Endothelial cell of umbilical vein (primary cell): ENCODE data around the gene CBX6. TPM values are rescaled to one million over a fixed set of nuclear protein-coding genes. Genes with fewer than 3 reads are reported as not detected.

Experiments used
- BruUV-seq: library from RNA; stranded (reverse); fragments of 400-500 nt; replicated peaks from 2 replicates; lab custom pipeline; 2021; lab: Mats Ljungman, UMichigan
- CTCF ChIA-PET: fragments of 300-600, 350-600 bp; sonication (Branson Sonifier 250); formaldehyde crosslinking; loops from one replicate; lab custom pipeline; 2021; ENCODE audit warnings: antibody characterized with exemption, inconsistent platforms; lab: Charles Lee
- POLR2A ChIA-PET: fragments of 300-600, 350-600 bp; sonication (Branson Sonifier 250); formaldehyde crosslinking; loops from one replicate; lab custom pipeline; 2021; ENCODE audit warnings: antibody characterized with exemption, inconsistent platforms; lab: Charles Lee
- DNase-seq: peaks from one replicate; pipeline ENCODE4 v3.0.0-alpha.2; 2011; ENCODE audit warnings: low read depth, low spot score
- FAIRE-seq: peaks from 2 replicates; lab custom pipeline; 2011; peaks lifted over from hg19 to GRCh38; lab: Jason Lieb, UNC
- H2AFZ ChIP-seq: 2 replicates; pipeline ENCODE4 v1.6.0; 2012; ENCODE audit warnings: low read depth, low read length, control low read depth, inconsistent platforms
- H3K27ac ChIP-seq: 2 replicates; pipeline ENCODE4 v1.5.1; 2011; ENCODE audit warnings: low read depth, mild to moderate bottlenecking, control low read depth, low read length, moderate library complexity; ENCODE audit not compliant: insufficient read depth
- H3K27me3 ChIP-seq, 2 experiments: 2 replicates each; pipeline versions ENCODE4 v1.6.0 to v1.6.1; 2011; ENCODE audit warnings: low read length in 2 of 2, mixed read lengths in 1 of 2; ENCODE audit not compliant: control insufficient read depth in 2 of 2, insufficient read depth in 2 of 2
- H3K36me3 ChIP-seq, 2 experiments: 2 replicates in 1 of 2; 3 replicates in 1 of 2; pipeline ENCODE4 v1.5.1; 2011; ENCODE audit warnings: low read length in 2 of 2, mild to moderate bottlenecking in 1 of 2, moderate library complexity in 1 of 2; ENCODE audit not compliant: control insufficient read depth in 2 of 2, insufficient read depth in 2 of 2; ENCODE audit errors: extremely low read depth in 1 of 2
- H3K4me1 ChIP-seq: 3 replicates; pipeline ENCODE4 v1.5.1; 2011; ENCODE audit warnings: mild to moderate bottlenecking, low read length; ENCODE audit not compliant: control insufficient read depth, insufficient read depth; ENCODE audit errors: extremely low read depth
- H3K4me2 ChIP-seq: 2 replicates; pipeline ENCODE4 v1.6.1; 2011; ENCODE audit warnings: low read length, control low read depth, mixed read lengths; ENCODE audit not compliant: insufficient read depth
- H3K4me3 ChIP-seq, 3 experiments: fragments of 200-600 bp in 1 of 3; sonication (generic), shearing (Covaris generic) in 1 of 3; replicated peaks in 1 of 3; 2 replicates each; pipeline ENCODE4 v1.5.1; 2011 to 2016; ENCODE audit warnings: control low read depth in 3 of 3, low read length in 3 of 3, mild to moderate bottlenecking in 2 of 3, inconsistent platforms in 1 of 3, low read depth in 1 of 3, moderate library complexity in 1 of 3; ENCODE audit not compliant: insufficient read depth in 1 of 3
- H3K79me2 ChIP-seq: 2 replicates; pipeline ENCODE4 v1.6.0; 2012; ENCODE audit warnings: low read length, inconsistent platforms; ENCODE audit not compliant: control insufficient read depth, insufficient read depth
- H3K9ac ChIP-seq: replicated peaks from 2 replicates; pipeline ENCODE3; 2011; ENCODE audit warnings: low read length, control low read depth; ENCODE audit not compliant: insufficient read depth; ENCODE audit errors: extremely low read depth
- H3K9me1 ChIP-seq: replicated peaks from 3 replicates; pipeline ENCODE4 v1.6.0; 2011; ENCODE audit warnings: mild to moderate bottlenecking, low read length; ENCODE audit not compliant: control insufficient read depth, insufficient read depth; ENCODE audit errors: extremely low read depth
- H3K9me3 ChIP-seq: replicated peaks from 2 replicates; pipeline ENCODE4 v1.5.1; 2012; ENCODE audit warnings: low read length, inconsistent platforms; ENCODE audit not compliant: control insufficient read depth, insufficient read depth
- H4K20me1 ChIP-seq: replicated peaks from 2 replicates; pipeline ENCODE3; 2011; ENCODE audit warnings: mild to moderate bottlenecking, low read length; ENCODE audit not compliant: control insufficient read depth, insufficient read depth; ENCODE audit errors: extremely low read depth
- GATA2 ChIP-seq: IDR thresholded peaks from 2 replicates; pipeline ENCODE4 v1.7.0; 2011; ENCODE audit warnings: low read depth, mild to moderate bottlenecking, moderate library complexity, mixed read lengths, low read length; ENCODE audit not compliant: insufficient read length, insufficient read depth
- JUN ChIP-seq: IDR thresholded peaks from 2 replicates; pipeline ENCODE4 v1.6.1; 2011; ENCODE audit warnings: borderline replicate concordance, low read depth; ENCODE audit not compliant: insufficient read length, insufficient read depth
- POLR2A ChIP-seq: IDR thresholded peaks from 2 replicates; pipeline ENCODE4 v1.6.1; 2012; ENCODE audit warnings: low read depth, mild to moderate bottlenecking, control low read depth, low read length
- dilution Hi-C: fragments of 300-500 bp; cut with MboI; formaldehyde crosslinking; loops from one replicate; pipeline ENCODE4 v1.15.0; 2019; ENCODE audit warnings: low sequenced_read_pairs; ENCODE audit not compliant: extremely low pct_ligation_motif_present
- intact Hi-C: fragments of 100-400 bp; cut with micrococcal nuclease; formaldehyde crosslinking; loops from one replicate; pipeline ENCODE4 v1.10.0; 2022
- polyA plus RNA-seq, 4 experiments: library from polyadenylated mRNA; depleted of rRNA in 3 of 4; stranded (reverse) in 3 of 4; unstranded in 1 of 4; fragments of >200 nt; gene quantifications; 2 replicates each; pipeline versions ENCODE4 v1.2.1 to v1.2.3, GENCODE V29; 2011 to 2012; ENCODE audit warnings: missing spikeins in 1 of 4
- total RNA-seq: library from RNA; stranded (reverse); gene quantifications from 2 replicates; pipeline ENCODE4 v1.2.3, GENCODE V29; 2021
- TF ChIP-seq, protein P1 (sequence below), 2 donors: IDR thresholded peaks; 1 replicate in 1 of 2; 2 replicates in 1 of 2; pipeline ENCODE4 v1.5.1; 2011; ENCODE audit warnings: low read length in 2 of 2, mild to moderate bottlenecking in 2 of 2, moderate library complexity in 2 of 2, control low read depth in 1 of 2, inconsistent platforms in 1 of 2, low read depth in 1 of 2; ENCODE audit not compliant: insufficient read depth in 1 of 2; ENCODE audit errors: extremely low read depth in 1 of 2

CBX6 gene
- total and polyA plus RNA-seq, 2 donors (not counting 3 experiments of a cell fraction or from before 2014, with no cell fraction given) = 14.9 to 62.6 TPM

DNA sequence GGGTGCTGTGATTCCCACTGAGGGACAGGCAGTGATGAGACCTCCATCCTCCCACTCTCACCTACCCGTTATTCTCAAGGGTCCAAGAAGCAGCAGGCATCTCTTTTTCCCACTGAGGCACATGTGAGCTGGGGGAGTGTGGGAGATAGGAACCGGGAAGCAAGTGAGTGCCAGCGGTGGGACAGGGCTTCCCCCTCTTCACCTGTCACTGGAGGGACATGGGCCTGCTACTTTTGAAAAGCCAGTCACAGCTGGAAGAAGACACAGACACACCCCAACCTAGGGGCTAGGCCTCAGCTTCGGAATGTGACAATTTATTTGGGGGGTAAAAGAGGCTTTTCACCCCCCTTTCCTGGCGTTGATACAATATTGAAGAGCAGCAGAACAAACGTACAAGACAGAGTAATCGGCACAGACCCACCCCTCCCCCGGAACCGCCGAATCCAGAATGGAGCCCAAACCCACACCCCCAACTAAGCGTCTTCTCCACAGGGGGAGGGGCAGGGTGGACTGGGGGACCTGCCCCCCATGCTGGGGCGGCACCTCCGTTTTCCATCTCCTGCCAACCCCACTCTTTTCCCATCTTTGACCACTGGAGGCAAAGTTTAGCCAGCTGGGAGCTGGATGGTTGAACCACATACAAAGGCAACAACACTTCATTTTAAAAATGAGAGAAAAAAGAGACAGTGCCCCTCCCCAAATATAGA, 10.7 kb downstream of the CBX6 start:
- H2AFZ ChIP-seq = no peak overlapping the region
- CTCF ChIA-PET = interaction anchor here (0.8 to 6.3 kb wide), 4 partner anchors 9 to 142 kb away, joined by 3 to 63 read pairs (median 8); no protein-coding TSS in a partner anchor
- H3K4me1 ChIP-seq = peaks cover 18% of the 10 kb centered on the region
- BruUV-seq = no TSS peak
- dilution Hi-C loops (no loop called here), intact Hi-C loops (no loop called here)
- no peak overlapping the region for H3K4me3 ChIP-seq
- H3K4me2 ChIP-seq = no peak overlapping the region
- no peaks in the 10 kb centered on the region for H3K79me2 ChIP-seq
- no peak overlapping the region for H3K9ac ChIP-seq
- FAIRE-seq (no peak), DNase-seq (no peak)
- TF ChIP-seq JUN = no peak
- no peak for TF ChIP-seq POLR2A
- no peak for TF ChIP-seq GATA2
- TF ChIP-seq, protein P1, sequence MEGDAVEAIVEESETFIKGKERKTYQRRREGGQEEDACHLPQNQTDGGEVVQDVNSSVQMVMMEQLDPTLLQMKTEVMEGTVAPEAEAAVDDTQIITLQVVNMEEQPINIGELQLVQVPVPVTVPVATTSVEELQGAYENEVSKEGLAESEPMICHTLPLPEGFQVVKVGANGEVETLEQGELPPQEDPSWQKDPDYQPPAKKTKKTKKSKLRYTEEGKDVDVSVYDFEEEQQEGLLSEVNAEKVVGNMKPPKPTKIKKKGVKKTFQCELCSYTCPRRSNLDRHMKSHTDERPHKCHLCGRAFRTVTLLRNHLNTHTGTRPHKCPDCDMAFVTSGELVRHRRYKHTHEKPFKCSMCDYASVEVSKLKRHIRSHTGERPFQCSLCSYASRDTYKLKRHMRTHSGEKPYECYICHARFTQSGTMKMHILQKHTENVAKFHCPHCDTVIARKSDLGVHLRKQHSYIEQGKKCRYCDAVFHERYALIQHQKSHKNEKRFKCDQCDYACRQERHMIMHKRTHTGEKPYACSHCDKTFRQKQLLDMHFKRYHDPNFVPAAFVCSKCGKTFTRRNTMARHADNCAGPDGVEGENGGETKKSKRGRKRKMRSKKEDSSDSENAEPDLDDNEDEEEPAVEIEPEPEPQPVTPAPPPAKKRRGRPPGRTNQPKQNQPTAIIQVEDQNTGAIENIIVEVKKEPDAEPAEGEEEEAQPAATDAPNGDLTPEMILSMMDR (IDR thresholded peaks at IDR 0.05; ENCODE audit: extremely low read depth in 1 of 2, insufficient read depth in 1 of 2, low read depth in 1 of 2, low read length in 2 of 2) = peak in 1 of 2 donors; percentile 7
- H3K27me3 ChIP-seq = no peaks in the 10 kb centered on the region
- H3K36me3 ChIP-seq = no peaks in the 10 kb centered on the region
- no peak overlapping the region for H3K27ac ChIP-seq
- no peaks in the 10 kb centered on the region for H4K20me1 ChIP-seq
- POLR2A ChIA-PET = interaction anchor here (0.6 kb wide), 1 partner anchor 280 kb away, joined by 4 read pairs; no protein-coding TSS in a partner anchor
- H3K9me1 ChIP-seq = no peaks in the 10 kb centered on the region
- H3K9me3 ChIP-seq = no peaks in the 10 kb centered on the region
